HG02588 (cell line): ENCODE measurements around the gene KRT13.
"Not testable (repeated sequence)": the region's sequence is repeated elsewhere in the genome, so short reads cannot be mapped to it uniquely, and the experiment has no call there.

Experiments used
- ATAC-seq: cut with Tn5 transposase; IDR thresholded peaks from one replicate; pipeline ENCODE4 v1.9.1; 2021; ENCODE audit warnings: mild to moderate bottlenecking, moderate library complexity; ENCODE audit not compliant: unreplicated experiment

Gene KRT13

DNA sequence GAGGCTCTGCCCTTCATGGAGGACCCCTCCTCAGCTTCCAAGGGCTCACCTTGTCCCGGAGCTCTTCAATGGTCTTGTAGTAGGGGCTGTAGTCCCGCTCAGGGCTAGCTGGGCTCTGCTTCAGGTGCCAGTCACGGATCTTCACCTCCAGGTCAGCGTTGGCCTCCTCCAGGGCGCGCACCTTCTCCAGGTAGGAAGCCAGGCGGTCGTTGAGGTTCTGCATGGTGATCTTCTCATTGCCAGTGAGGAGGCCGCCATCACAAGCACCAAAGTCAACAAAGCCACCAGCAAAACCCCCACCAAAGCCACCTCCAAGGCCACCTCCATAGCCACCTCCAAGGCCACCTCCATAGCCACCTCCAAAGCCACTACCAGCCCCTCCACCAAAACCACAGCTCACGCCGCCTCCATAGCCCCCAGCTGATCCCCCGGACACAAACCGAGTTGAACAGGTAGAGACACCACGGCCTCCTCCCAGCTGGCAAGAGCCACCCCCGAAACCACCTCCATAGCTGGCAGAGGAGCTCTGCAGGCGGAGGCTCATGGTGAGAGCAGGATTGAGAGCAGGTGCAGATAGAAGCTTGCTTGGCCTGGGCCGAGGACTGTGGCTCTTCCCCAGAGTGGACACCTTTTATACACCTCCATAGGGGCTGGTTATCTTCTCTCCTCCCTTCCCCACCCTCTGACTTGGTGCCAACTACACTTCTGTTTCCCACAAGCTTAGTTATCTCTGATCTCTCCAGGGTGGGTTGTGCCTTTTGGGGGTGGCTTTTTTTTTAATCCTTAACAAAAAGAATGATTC lies at the start of gene KRT13:
Gene KRT13 (minus strand): TSS at position 606 of the 802 bp plus-strand sequence. CDS start 62 bp downstream, at position 544.
- ATAC-seq, result no peak

DNA sequence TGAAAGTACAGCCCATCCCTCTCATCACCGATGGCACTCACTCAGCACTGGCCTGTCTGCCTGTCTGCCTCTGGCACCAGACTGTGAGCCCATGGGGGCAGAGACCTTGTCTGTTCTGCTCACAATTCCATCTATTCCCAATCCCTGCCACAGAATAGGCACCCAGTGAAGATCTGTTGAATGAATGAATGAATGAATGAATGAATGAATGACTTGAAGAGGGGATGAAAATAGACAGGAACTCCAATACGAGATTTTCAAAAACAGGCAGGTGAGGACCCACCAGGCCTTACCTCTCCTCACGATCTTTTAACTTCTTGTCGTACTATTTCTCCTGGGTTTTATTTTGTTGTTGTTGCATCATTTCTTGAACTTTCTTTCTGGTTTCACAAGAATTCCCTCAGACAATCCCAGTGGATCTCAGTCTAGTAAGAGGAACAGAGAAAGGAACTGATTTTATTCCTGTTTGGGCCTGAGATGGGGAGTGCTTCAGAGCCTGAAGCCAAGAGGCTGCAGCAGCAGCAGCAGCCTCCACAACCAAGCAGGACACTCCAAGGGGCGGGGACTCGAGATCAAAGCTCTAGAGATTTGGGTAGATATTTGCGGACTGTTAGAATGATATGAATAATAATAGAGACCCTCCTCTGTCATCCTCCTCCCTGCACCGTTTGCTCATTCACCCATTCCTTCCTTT lies 48.7 kb upstream of the KRT13 start:
- ATAC-seq, result no peak

DNA sequence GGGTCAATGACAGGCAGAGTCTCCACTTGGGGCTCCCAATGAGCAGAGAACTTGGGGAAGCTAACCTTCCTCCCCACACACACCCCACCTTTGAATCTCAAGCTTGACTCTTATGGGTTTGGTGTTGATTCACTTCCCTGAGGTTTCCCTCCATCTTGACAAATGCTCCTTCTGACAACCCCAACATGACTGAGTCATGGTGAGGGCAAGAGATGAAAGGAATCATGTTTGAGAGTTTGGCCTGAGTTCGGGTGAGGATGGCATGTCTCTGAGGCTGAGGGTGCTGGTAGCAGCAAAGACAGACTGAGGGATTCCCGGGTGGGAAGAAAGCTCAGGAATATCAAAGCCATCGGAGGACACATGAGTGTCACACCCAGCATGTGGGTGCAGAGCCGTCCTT lies 47.8 kb upstream of the KRT13 start:
- no peak for ATAC-seq

DNA sequence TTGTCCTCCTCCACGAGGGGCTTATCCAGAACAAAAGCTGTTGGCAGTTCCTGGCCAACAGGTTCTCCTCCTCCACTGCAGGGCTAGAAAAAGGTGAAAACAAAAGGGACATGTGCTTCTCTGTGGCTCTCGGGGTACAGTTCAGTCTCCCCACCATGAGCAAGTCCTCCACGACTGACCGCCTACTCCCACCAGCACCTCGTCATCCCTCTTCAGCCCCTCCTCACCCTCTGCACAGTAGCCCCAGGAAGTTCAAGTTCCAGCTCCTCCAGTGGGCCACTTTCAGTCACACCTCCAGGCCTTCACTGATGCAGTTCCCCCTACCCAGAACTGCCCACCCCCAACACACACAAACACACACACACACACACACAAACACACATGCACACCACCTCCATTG lies 47.0 kb upstream of the KRT13 start:
- ATAC-seq, result no peak

DNA sequence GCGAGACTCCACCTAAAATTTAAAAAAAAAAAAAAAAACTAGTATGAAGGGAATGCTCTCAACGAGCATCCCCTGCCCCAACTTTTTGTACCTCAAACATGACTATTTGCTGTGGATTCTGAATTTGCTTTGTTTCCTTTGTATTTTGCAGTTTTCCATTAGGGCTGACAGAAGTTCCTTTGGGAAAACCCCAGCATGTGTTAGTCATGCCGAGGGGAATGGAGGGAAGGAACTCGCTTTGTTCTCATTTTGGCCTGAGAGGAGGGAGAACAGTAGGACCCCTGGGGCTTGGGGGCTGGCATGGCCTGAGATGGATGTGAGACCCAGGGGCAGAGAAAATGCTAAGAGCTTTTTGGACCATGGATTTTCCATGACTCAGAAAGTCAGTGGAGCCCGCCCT lies 46.0 kb upstream of the KRT13 start:
- ATAC-seq, result no peak

DNA sequence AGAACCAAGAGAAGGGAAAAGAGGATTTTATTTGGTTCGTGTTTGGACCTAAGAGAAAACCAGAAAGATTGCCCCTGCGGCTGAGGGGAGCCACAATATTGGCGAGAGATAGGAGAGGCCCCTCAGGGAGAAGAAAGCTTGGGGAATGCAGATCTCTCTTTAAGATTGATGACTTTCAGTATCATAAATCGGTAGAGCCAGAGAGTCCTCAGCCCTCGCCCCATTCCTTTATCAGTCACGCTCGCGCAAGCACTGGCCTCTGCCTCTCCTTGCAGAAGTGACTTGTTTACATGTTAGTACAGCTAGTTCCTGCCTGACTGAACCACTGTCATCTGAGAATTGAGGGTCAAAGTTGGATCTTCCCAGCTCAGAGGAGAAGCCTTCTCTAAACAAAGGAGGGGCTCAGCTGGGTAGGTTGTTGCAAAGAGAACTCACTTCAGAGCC lies 44.2 kb upstream of the KRT13 start:
- no peak for ATAC-seq

DNA sequence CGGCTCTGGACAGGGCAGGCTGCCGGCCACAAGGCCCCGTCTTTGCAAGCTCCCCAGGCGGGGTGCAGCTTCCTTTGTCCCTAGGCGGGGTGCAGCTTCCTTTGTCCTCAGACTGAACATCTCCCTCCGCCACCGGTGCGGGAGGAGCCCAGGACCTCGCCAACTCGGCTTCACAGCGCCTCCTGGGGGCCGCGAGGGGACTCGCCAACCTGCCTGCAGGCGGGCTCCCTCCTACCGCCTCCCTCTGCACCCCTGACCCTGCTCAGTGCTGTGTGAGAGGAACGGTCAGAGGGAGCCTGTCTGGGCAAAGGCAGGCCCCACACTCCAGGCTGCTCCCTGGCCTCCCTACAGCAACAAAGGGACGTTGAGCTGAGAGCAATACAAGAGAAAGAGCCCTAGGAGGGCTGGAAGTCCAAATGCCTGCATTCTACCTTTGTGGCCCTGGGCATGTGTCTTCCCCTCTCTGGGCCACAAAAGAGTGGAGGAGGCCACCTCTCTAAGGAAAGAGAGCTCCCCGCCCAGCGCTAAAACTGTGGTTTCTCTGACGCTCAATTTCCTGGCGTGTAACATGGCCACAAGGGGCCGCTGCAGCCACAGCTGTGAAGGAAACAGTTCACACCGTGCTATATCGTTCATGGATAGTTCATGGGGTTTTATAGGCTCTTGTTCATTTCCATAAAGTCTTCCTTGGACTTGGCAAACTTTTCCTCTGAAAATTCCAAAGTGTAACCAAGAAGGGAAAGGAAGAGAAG lies 43.6 kb upstream of the KRT13 start:
- ATAC-seq, result no peak

DNA sequence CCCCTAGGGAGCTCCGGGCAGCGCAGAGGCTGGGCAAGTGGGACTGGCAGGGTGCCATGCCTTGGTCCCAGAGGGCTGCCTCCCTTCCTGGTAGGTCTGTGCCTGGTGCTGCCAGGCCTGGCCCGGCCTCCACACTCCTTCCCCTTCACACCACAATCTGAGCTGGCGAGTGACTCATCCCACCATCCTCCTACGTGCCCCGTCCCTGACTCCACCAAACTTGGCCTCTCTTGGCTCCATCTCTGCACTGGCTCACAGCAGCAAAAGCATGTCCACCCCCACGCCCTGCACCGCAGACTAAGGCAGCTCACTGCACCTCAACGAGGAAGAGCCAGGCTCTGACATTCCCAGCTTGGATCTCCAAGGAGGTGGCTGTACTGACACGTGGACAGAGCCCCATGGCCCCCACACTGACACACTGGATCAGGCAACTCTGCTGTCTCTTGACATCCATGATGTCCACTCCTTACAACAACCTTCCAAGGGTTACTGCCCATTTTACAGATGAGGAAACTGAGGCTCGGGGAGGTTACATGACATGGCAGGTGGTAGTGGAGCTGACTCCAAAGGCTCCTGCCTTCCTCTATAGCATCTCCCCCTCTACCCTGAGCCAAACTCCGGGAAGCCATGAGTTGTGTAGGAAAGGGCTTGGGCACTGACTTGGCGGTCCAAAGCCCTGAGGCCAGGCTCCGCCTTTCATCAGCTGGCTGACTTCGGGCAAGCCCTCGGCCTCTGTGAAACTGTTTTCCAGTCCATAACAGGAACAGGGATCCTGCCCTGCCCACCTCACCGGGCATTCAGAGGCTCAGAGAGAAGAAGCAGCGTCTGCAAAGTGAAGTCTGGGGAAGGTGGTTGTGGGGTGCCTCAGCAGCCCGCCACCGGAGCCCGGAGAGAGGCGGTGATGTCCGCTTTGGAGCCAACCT lies 42.8 kb upstream of the KRT13 start:
- no peak for ATAC-seq

DNA sequence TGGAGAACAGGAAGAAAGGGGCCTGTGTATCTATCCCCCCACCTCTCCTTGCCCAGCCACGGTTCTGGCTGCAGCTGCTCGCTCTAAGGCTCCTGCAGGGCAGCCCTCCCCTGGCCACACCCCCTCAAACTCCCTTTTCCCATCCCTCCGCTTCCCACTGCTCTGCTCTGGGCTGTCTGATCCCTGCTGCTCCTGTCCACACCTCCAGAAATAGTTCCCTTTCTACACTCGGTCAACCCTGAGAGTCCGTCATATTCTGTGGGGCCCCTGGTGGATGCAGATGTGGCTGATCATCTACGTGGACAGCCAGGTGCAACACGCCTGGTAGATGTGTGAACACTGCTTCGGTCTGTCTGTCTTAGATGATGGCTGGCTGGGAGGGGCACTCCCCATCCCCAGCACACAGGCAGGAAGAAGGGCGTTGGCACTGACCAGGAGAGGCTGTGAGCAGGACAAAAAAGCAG lies 42.0 kb upstream of the KRT13 start:
- no peak for ATAC-seq

DNA sequence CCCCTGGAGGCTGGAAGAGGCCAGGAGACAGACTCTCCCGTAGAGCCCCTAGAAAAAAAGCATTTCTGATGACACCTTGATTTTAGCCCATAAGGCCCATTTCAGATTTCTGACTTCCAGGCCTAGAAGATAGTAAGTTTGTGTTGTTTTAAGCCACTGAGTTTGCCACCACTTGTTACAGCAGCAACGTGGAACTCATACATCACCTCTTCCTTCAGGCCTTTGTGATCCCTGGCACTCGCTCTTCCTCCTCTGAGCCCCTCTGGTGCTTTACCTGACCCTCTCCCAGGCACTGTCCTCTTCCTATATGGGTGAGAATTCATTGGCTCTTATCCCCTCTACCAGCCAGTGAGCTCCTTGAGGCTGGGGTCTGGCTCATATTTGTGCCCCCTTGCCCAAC lies 41.4 kb upstream of the KRT13 start:
- ATAC-seq, result no peak

DNA sequence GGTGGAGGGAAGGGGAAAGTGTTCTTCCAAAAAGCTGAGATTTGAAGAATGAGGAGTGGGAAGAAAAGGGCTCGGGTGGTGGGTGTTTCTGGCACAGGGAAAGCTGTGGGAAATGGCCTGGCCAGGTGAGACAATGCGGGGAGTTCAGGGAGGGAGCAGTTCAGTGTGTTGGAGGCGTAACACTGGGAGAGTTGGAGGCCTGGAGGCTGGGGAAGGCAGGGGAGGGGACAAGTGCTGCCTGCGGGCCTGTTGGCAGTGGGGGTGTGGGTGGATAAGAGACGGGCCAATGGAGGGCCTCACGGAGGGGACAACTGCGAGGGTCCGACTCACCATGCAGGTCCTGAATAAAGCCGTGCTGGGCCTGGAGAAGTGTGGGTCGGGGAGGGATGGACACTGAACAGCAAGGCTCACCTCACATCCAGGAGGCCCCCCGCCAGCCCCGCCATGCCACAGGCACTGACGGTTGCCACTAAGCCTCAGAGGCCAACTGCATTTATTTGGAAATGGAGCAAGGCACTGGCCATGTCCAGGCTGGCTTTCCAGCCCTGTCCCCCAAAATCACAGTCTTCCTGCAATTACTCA lies 40.5 kb upstream of the KRT13 start:
- no peak for ATAC-seq

DNA sequence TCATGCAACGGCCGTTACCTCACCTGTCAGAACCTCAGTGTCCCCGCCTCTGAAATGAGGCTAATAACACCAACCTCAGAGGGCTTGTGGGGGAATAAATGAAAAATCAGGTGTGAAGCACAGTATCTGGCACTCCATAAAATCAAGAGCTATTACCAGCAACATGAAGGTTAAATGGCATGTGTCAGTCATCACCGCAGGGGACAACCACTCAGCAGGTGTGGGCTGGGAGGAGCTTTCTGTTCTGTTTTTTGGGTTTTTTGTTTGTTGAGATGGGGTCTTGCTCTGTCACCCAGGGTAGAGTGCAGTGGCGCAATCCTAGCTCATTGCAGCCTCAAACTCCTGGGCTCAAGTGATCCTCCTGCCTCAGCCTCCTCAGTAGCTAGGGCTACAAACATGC lies 39.5 kb upstream of the KRT13 start:
- no peak for ATAC-seq

DNA sequence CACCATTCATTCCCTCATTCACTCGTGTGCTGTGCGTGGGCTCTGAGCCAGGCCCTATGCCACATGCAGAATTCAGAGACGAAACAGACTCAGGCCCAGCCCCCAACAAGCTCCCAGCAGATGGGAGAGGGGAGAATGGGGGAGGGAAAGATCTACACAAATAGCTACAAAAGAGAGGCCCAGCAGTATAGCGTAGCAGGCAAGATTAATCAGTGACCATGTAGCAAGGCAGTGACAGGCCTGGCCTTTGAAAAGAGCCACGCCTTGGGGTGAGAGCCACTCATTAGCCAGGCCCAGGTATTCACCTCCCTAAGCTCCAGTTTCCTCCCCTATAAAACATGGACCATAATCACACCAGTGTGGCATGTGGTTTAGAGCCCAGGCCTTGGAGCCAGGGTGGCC lies 39.1 kb upstream of the KRT13 start:
- ATAC-seq, result no peak

DNA sequence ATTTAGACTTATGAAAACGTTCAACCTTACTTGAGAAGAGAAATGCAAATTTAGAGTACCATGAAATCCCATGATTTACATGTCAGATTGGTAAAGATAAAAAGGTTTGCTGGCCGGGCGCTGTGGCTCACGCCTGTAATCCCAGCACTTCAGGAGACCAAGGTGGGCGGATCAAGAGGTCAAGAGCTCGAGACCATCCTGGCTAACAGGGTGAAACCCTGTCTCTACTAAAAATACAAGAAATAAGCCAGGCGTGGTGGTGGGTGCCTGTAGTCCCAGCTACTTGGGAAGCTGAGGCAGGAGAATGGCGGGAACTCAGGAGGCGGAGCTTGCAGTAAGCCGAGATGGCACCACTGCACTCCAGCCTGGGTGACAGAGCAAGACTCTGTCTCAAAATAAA lies 37.4 kb upstream of the KRT13 start:
- not testable (repeated sequence) for ATAC-seq

DNA sequence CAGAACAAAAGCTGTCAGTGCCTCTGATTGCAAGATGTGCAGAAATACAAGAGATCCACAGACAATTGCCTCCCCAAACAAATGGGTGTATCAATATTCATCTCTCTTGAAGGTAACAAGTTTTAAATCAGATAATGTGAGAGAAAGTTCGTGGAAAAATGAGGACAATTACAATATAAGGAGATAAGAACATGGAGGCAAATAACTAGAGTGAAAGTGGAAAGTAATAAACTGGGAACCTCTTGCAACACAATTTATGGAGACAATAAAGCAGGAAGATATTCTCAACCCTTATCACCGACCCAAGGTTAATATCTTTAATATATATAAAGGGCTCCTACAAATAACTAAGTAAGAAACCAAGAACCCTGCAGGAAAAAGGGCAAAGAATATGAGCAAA lies 36.9 kb upstream of the KRT13 start:
- ATAC-seq, result no peak

DNA sequence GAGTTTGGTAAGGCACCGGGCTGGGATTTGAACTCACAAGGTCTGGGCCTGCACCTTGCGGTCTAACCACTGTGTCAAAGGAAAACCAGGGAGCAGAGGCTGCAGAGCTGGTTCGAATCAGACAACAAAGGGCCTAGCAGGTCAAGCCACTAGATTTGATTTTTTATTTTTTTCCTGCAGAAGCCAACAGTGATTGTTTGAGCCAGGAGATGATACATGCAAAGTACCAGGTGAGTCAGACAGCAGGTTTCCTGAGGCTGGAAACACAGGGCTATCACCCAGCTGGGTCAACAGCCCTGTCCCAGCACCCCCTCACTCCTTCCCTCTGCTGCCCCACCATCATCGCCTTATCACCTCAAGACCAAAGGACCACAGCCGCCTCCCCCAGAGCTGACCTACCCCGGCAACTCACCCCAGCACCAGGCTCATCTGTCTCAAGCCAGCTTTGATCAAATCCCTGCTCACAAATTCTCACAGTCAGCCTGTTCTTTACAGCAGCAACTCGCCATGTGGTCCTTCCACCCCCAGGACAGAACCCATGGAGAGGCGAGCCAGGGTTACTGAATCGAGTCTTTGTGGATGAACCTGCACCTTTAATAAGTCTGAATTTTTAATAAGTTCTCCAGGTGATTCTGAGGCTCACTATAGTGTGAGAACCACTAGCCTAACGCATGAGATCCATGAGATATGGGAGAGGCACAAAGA lies 35.7 kb upstream of the KRT13 start:
- ATAC-seq, result no peak

DNA sequence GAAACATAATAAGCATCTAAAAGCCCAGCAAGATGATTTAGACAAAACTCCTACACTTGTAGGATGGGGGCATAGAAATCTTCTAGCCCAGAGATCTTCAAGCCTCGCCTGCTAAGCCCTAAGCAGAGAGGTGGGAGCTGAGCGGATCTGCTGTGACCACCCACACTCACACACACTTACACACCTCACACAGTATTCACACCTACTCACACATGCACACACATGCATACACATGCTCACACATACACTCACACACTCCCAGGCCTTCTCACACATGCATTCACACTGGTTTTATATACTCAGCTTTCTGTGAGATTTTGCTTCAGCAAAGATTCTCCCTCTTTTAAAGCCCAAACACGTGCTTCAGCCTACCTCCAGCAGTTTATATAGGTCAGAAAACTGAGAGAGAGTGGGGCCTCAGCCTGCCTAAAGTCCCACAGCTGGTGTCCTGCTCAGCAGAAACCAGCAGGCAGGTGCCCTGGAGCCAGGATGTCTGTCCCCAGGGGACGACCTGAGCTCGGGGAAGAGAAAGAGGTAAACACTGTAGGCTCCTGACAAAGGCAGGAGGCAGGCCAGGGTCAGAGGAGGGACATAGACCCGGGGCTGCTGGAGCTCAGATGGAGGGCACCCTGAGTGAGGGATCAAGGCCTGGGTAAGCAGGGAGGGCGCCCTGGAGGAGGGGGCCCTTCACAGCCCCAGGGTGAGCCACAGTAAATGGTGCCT lies 34.7 kb upstream of the KRT13 start:
- ATAC-seq, result no peak

DNA sequence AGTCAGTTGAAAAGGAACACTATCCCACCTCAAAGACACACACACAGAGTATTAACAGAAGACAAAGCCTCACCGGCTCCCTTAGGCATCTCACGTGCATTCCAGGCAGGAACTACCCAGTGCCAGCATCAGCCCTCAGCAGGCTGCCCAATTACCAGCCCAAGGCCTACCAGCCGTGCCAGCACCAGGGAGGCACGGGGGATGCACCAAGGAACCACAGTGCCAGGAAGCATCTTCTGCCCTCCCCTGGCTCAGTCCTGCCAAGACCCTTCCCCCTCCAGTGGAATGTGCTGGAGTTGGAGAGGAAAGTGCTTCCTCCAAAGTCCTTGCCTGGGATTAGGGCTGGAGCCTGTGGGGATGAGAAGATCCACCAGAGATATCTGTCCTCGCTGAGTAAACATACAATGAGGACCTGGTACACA lies 33.7 kb upstream of the KRT13 start:
- no peak for ATAC-seq

DNA sequence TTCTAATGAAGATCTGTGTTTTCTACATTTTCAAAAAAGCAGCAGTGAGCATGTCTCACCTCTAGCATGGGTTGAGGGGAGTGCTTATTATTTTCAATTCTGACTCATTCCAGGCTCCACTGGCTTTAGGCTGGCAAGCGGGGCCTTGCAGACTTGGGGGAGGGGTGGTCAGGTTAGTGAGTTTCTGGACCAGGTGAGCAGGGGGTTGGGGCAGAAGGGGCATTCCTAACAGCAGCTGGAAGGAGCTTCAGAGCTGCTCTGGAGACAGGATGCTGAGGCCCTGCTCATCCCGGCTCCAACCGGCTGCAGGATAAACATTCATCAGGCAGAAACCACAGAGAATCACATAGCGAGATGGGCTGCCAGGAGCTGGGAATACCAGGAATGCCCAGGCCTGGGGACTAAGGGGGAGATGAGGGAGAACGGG lies 33.2 kb upstream of the KRT13 start:
- no peak for ATAC-seq
